GM12873 (cell line): ENCODE measurements around the gene SH3BP4.

Experiments used
- TF ChIP-seq, protein P1 (sequence below): IDR thresholded peaks from 2 replicates; pipeline ENCODE4 v1.5.1; 2012; ENCODE audit warnings: low read depth, mild to moderate bottlenecking, moderate library complexity, low read length, control low read depth; ENCODE audit not compliant: insufficient read depth; ENCODE audit errors: missing control alignments

SH3BP4 gene

DNA sequence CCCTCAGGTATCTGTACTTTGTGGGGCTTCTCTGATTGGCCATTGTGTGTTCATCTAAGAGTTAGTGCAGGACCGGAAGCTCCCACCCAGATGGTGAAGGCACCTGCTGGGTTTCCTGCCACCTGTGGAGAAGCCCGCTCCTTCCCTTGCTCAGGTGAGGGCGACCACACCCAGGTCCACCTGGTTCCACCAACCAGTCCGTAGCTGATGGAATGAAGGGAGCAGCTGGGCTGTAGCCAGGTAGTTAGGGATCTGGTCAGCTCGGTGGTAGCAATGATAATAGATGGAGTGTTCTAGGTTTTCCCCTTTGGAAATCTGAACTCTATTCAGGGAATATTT lies 16.0 kb downstream of the SH3BP4 start:
- TF ChIP-seq, protein P1, sequence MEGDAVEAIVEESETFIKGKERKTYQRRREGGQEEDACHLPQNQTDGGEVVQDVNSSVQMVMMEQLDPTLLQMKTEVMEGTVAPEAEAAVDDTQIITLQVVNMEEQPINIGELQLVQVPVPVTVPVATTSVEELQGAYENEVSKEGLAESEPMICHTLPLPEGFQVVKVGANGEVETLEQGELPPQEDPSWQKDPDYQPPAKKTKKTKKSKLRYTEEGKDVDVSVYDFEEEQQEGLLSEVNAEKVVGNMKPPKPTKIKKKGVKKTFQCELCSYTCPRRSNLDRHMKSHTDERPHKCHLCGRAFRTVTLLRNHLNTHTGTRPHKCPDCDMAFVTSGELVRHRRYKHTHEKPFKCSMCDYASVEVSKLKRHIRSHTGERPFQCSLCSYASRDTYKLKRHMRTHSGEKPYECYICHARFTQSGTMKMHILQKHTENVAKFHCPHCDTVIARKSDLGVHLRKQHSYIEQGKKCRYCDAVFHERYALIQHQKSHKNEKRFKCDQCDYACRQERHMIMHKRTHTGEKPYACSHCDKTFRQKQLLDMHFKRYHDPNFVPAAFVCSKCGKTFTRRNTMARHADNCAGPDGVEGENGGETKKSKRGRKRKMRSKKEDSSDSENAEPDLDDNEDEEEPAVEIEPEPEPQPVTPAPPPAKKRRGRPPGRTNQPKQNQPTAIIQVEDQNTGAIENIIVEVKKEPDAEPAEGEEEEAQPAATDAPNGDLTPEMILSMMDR = no peak

GRCh38 chr2:234968631-234969305 lies 17.0 kb downstream of the SH3BP4 start:
- TF ChIP-seq, protein P1 = no peak

- TF ChIP-seq, protein P1 = no peak
Measured at GRCh38 chr2:234969306-234970098, 17.7 kb downstream of the SH3BP4 start.

DNA sequence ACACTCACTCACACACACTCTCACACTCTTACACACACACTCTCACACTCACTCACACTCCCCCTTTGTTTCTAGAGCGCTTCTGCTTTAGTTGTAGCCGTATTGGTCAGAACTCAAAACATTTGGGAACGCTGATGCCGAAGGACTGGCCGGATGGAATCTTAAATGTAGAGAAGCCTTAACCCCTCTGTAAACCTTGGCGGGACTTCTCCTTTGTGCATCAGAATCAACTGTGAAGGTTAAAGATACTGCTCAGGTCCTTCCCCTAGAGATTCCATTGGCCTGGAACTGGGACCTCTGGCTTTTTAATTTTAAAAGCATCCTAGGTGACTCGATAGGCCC lies 18.3 kb downstream of the SH3BP4 start:
- TF ChIP-seq, protein P1 = no peak

DNA sequence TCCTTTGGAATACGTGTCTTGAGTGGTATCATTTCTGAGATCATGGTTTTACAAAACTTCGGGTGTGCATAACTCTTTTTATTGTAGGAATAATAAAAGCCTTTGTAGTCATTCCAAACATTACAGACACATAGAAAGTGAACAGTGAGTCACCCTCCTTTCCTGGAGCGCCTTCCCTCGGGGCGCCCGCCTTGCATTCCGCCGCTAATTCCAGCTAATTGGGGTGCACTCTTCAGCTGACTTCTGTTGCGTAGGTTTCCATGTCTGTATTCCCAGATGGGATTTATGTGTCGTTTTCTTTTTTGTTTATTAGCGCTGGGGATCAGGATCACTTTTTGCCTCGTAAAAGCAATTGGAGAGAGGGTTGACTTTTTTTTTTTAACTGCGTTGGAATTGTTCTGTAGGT lies 18.7 kb downstream of the SH3BP4 start:
- TF ChIP-seq, protein P1 = no peak

GRCh38 chr2:234971496-234971895 lies 19.7 kb downstream of the SH3BP4 start:
- TF ChIP-seq, protein P1 = no peak

- TF ChIP-seq, protein P1 = no peak
Measured at GRCh38 chr2:234973008-234973407, 21.2 kb downstream of the SH3BP4 start.
